Hypothalamus (tissue), 51 donors: ENCODE measurements around the gene STRA6.

Experiments
- DNase-seq, 51 donors: peaks; one replicate each; lab custom pipeline; 2025; lab: John Stamatoyannopoulos, UW

Gene STRA6

DNA sequence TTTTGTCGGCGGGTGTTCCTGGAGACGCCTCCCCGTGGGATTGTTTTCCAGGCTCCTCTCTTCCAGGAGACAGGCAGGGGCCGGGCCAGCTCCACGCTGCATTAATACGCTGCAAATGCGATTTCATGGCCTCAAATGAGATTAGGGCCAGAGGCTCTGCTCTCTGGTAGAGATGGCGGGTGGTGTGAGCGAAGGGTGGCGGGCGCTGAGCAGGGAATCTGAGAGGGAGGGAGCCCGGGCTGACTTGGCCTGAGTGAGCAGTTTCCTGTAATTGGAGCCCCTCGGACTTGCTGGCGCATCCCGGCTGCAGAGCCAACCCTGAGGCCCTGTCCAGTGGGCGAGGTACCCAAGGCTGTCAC lies 26.1 kb upstream of the STRA6 start:
- peak in 1 of 51 donors; percentile 39 for DNase-seq

DNA sequence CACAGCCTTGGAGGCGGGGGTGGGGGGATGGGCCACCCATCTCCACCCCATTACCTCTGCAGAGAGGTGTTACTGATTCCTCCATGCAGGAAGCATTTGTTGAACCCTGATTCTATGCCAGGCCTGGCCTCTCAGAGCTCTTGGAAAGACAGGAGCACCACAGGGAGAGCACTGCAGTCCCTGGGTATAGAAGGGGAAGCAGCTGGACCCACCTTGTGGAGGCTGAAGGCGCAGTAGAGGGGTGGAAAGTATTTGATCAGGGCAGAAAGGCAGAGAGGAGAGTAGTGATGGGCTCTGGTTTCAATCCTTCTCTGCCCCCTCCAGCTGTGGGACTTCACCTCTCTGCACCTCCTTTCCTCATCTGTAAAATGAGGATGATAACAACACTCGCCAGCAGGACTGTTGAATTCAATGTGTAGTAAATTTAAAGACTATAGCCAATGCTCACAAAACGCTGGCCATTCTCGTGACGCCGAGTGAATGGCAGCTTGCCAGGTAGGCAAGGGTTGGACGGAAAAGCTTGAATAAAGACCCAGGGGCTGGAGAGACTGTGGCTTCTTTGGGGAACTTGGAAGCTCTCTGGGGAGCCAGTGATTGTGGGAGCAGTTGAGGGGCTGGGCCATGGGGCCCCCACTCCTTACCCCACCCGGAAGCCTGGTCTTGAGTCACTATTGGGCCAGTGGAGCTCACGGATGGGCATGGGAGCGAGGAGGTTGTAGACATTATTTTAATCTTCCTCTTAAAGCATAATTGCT lies 25.6 kb upstream of the STRA6 start:
- peak in 4 of 51 donors; percentile 10 to 39 (median 18) for DNase-seq

GRCh38 chr15:74226761-74227540 lies 24.4 kb upstream of the STRA6 start:
- no peak for DNase-seq

DNA sequence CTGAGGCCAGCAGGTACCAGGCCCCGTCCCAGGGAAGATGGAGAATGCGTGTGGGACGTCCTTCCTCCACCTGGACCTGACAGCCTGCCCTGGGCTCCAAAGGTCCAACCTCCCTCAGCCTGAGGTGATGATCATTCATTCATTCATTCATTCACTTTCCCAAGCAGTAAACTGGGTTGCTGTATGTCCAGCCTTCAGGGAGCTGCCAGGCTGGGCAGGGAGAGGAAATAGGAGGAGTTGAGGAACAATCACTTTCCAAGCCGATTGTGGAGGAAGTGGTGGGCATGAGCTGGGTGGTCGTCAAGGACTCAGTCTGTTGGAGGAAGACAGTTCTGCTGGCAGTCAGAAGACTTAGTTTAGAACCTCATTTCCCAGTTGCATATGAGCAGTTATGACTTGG lies 23.3 kb upstream of the STRA6 start:
- no peak for DNase-seq

DNA sequence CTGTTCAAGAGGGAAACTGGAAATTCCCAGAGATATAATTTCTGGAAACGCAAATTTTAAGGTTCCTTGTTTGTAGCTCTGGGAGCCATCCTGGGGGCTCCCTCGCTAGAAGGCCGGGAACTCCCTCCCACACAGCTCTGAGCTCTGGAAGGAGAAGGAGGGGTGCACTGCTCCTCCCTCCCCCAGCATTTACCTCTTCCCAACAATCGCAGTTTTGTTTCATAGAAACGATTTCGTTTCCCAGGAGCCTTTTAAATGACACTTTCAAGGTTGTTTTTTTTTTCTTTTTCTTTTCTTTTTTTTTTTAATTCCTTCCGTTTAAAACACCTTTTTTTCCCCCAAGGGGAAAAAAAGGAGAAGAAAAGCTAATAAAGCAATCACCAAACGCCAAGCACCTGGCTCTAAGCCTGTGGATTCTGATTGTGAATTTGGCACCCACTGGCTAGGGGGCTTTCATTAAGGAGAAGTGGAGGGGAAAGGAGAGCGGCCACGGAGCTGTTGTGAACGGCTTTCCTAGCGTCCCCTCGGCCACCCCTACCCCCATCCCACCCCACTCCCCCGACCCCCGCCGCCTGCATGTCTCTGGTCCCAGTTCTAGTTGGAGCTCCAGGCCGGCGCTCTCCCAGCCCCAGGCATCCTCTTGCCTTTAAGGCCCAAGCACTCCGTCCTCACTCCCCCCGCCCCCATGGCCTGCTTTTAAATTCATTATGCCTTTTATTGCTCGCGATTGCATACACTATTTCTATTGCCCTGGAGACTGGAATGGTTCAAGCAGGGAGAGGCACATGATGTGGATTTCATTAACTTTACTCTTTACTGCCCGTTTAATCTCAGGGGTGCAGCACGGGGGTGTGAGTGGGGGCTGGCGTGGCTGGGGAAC lies 19.9 kb upstream of the STRA6 start:
- DNase-seq: peak in 2 of 51 donors; percentile 9 to 16

DNA sequence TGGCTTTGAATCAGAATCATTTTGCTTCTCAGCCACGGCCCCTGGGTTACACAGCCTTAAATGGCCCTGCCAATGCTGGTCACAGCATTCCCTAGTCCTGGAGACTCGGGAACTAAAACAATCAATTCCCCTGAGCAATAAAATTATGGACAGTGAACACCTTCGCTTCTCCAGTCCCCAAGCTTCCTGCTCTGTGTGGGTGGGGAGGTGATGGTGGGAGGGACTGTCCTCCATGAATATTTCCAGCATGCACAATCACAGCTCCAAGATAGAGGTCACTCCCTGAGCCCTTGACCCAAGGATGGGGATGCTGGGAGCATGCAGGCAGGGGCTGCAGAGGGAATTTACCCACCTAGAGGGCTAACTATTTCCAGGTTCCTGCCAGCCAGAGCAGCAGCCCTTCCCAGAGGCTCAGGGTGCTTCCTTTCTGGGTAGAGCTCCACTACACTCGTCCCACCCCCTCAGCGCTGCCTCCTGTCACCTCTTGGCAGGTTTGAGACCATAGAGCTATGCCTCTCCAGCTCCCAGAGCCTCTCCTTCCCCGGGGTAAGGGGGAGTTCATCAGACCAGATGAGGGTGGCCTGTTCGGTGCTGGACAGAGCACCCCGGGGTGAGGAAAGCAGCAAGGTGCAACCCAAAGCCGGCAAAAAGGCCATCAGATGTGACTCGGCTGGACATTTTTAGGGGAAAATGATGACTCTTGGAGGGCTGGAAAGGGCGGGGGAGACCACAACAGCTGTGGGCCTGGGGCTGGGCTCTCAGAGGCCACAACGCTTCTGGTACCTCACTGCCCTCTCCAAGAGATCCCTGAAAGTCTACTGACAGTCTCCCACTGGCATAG lies 19.0 kb upstream of the STRA6 start:
- no peak for DNase-seq

DNA sequence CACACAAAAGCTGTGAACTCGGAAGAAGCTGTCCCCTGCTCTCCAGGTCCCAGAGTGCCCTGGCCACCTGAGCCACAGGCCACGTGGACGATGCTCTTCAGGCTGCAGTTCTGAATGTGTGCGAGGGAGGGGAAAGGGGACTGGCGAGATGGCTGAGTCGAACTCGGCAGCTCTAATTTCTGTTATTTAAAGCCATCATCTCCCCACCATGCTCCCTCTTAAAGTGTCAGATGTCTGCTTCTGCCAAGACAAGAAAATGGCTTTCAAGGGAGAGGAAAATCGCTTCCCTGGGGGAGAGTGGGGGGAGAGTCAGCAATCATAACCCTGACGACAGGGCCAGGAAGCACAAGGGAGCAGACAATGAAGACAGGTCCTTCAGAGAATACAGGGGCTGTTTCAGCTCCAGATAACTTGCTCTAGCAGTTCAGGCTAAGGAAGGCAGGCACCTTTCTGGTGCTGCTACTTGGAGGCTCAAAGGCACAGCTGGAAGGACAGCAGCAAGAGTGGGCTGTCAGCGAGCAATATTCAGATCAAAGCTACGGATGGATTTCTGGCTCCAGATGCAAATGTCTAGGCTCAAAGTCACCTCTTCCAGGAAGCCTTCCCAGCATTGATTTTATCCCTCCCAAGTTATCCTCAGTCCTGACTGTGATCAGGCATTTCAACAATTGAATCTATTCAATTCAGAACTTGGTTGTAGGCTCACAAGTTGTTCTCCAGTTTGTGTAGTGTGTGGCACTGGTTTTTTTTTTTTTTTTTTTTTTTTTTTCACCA lies 18.1 kb upstream of the STRA6 start:
- DNase-seq: no peak

GRCh38 chr15:74217907-74218885 lies 15.6 kb upstream of the STRA6 start:
- no peak for DNase-seq

DNA sequence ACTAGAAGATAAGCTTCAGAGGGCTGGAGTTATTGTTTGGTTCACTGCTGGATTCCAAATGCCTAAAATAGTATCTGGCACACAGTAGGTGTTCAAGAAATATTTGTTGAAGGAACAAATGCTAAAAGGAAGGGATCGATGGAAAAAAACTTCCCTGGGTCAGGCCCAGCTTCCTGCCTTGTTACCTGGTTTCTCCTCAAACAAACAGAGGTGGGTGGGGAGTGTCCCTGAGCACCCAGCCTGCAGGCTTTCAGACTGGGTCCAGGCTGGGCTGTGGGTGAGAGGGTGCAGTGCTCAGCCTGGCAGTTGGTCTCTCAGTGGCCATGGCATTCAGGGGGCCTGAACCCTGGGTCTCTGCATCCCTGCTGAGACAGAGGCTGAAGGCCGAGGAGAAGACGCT lies 14.4 kb upstream of the STRA6 start:
- DNase-seq: no peak

GRCh38 chr15:74215958-74216357 lies 13.4 kb upstream of the STRA6 start:
- DNase-seq: no peak

GRCh38 chr15:74214324-74215021 lies 11.9 kb upstream of the STRA6 start:
- DNase-seq: no peak

- DNase-seq: no peak
These were observed 11.3 kb upstream of the STRA6 start for GRCh38 chr15:74213858-74214284.

DNA sequence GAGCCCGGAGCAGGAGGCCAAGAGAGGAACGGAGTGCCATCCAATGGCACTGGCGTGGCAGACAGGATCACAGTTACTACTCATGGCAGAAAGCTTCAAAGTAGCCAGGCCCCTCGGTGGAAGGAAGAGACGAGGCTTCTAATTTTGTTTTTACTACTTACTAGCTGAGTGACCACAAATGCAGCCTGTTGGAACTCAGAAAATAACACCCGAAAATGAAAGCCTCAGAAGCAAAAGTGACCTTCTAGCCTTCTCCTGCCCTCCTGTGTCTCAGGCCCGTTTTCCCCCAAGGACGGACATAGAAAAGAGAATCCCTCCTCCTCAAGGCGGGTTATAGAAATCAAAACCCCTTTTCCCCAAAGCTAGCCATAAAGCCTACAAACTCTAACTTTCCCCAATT lies 9.9 kb upstream of the STRA6 start:
- no peak for DNase-seq

GRCh38 chr15:74211656-74212055 lies 9.1 kb upstream of the STRA6 start:
- no peak for DNase-seq

- DNase-seq: no peak
These were observed 8.1 kb upstream of the STRA6 start for GRCh38 chr15:74210729-74211128.

GRCh38 chr15:74209997-74210671 lies 7.5 kb upstream of the STRA6 start:
- no peak for DNase-seq

- no peak for DNase-seq
These were observed 7.0 kb upstream of the STRA6 start for GRCh38 chr15:74209560-74209958.
